DND-41 (cell line): ENCODE data around the gene DPF3.

Source experiments
- ATAC-seq: fragments of 200-7000 bp; cut with Tn5 transposase; 3 replicates; pipeline ENCODE4 v1.9.1; 2021; ENCODE audit warnings: low read depth; ENCODE audit not compliant: insufficient read depth
- DNase-seq: peaks from one replicate; pipeline ENCODE4 v3.0.0-alpha.2; 2020
- H2AFZ ChIP-seq: 2 replicates; pipeline ENCODE4 v1.6.0; 2012; ENCODE audit warnings: low read depth, low read length
- H3K27ac ChIP-seq: 2 replicates; pipeline ENCODE4 v1.5.1; 2012; ENCODE audit warnings: low read length, inconsistent platforms
- H3K27me3 ChIP-seq: fragments of 200-600 bp; sonication (generic); 2 replicates; pipeline ENCODE4 v1.6.0; 2012; ENCODE audit warnings: low read length, mild to moderate bottlenecking, inconsistent platforms; ENCODE audit not compliant: insufficient read depth, poor library complexity
- H3K36me3 ChIP-seq: 2 replicates; pipeline ENCODE4 v1.5.1; 2012; ENCODE audit warnings: low read length, inconsistent platforms; ENCODE audit not compliant: insufficient read depth
- H3K4me1 ChIP-seq: 2 replicates; pipeline ENCODE4 v1.5.1; 2012; ENCODE audit warnings: mild to moderate bottlenecking, low read length; ENCODE audit not compliant: insufficient read depth
- H3K4me2 ChIP-seq: 2 replicates; pipeline ENCODE4 v1.6.0; 2012; ENCODE audit warnings: mild to moderate bottlenecking, moderate library complexity, low read length, inconsistent platforms; ENCODE audit not compliant: insufficient read depth
- H3K4me3 ChIP-seq, 2 experiments: fragments of 200-600 bp in 1 of 2; shearing (Covaris generic) in 1 of 2; 2 replicates each; pipeline ENCODE4 v1.5.1; 2012 to 2016; ENCODE audit warnings: inconsistent platforms in 2 of 2, low read length in 2 of 2, mild to moderate bottlenecking in 2 of 2, low read depth in 1 of 2, moderate library complexity in 1 of 2
- H3K79me2 ChIP-seq: 2 replicates; pipeline ENCODE4 v1.6.0; 2012; ENCODE audit warnings: low read length, inconsistent platforms; ENCODE audit not compliant: insufficient read depth
- H3K9ac ChIP-seq: 2 replicates; pipeline ENCODE4 v1.6.0; 2012; ENCODE audit warnings: low read depth, mild to moderate bottlenecking, inconsistent platforms, low read length, moderate library complexity
- H3K9me3 ChIP-seq: 2 replicates; pipeline ENCODE4 v1.5.1; 2012; ENCODE audit warnings: low read length, moderate library complexity, mild to moderate bottlenecking, inconsistent platforms; ENCODE audit not compliant: insufficient read depth, severe bottlenecking
- H4K20me1 ChIP-seq: 2 replicates; pipeline ENCODE4 v1.6.0; 2012; ENCODE audit warnings: low read length; ENCODE audit not compliant: insufficient read depth
- CTCF ChIP-seq: IDR thresholded peaks from 2 replicates; pipeline ENCODE4 v1.5.1; 2012; ENCODE audit warnings: borderline replicate concordance, low read length, moderate library complexity, mild to moderate bottlenecking; ENCODE audit not compliant: poor library complexity, severe bottlenecking; ENCODE audit errors: extremely low read depth
- EZH2 ChIP-seq: IDR thresholded peaks from 3 replicates; pipeline ENCODE4 v1.6.1; 2012; ENCODE audit warnings: borderline replicate concordance, low read depth, mild to moderate bottlenecking, moderate library complexity, low read length, inconsistent platforms; ENCODE audit not compliant: severe bottlenecking

The DPF3 gene

GRCh38 chr14:72830356-72830755 lies 63.5 kb downstream of the DPF3 start:
- Histone ChIP-seq H3K36me3 (no peaks in the 10 kb centered on the region), H3K79me2 (no peaks in the 10 kb centered on the region), H3K27ac (no peak overlapping the region), H2AFZ (no peak overlapping the region), H3K4me3 (no peak overlapping the region), H3K9me3 (no peaks in the 10 kb centered on the region), H4K20me1 (no peaks in the 10 kb centered on the region), H3K27me3 (no peaks in the 10 kb centered on the region), H3K4me2 (no peak overlapping the region), H3K4me1 (no peaks in the 10 kb centered on the region), H3K9ac (no peak overlapping the region)
- DNase-seq: no peak
- TF ChIP-seq EZH2: no peak
- TF ChIP-seq CTCF: no peak
- ATAC-seq: no peak

- ATAC-seq (no peak), DNase-seq (no peak)
- H2AFZ ChIP-seq: no peak overlapping the region
Observed at GRCh38 chr14:72828604-72829003, 65.3 kb downstream of the DPF3 start.

GRCh38 chr14:72826039-72826438 lies 67.9 kb downstream of the DPF3 start:
- ATAC-seq: no peak
- Histone ChIP-seq H2AFZ (no peak overlapping the region), H3K9ac (no peak overlapping the region), H3K36me3 (no peaks in the 10 kb centered on the region), H3K4me2 (no peak overlapping the region), H3K27me3 (no peaks in the 10 kb centered on the region), H3K27ac (no peak overlapping the region), H3K9me3 (no peaks in the 10 kb centered on the region), H3K4me3 (no peak overlapping the region), H3K4me1 (no peaks in the 10 kb centered on the region), H3K79me2 (no peaks in the 10 kb centered on the region), H4K20me1 (no peaks in the 10 kb centered on the region)
- TF ChIP-seq CTCF: no peak
- TF ChIP-seq EZH2: no peak
- DNase-seq: no peak

More at GRCh38 chr14:72828604-72829003, 65.3 kb downstream of the DPF3 start:
- Histone ChIP-seq H3K79me2 (no peaks in the 10 kb centered on the region), H3K4me3 (no peak overlapping the region), H3K27ac (no peak overlapping the region), H3K9ac (no peak overlapping the region), H3K4me2 (no peak overlapping the region), H3K4me1 (no peaks in the 10 kb centered on the region), H3K9me3 (no peaks in the 10 kb centered on the region), H3K27me3 (no peaks in the 10 kb centered on the region), H3K36me3 (no peaks in the 10 kb centered on the region), H4K20me1 (no peaks in the 10 kb centered on the region)
- no peak for TF ChIP-seq EZH2
- no peak for TF ChIP-seq CTCF

- no peak overlapping the region for H3K4me3 ChIP-seq
- no peaks in the 10 kb centered on the region for H3K79me2 ChIP-seq
- H3K4me1 ChIP-seq: no peaks in the 10 kb centered on the region
- no peaks in the 10 kb centered on the region for H3K9me3 ChIP-seq
- no peak for ATAC-seq
- no peak overlapping the region for H3K4me2 ChIP-seq
- H3K27ac ChIP-seq: no peak overlapping the region
- no peak for TF ChIP-seq EZH2
- TF ChIP-seq CTCF: no peak
- DNase-seq: no peak
- H3K36me3 ChIP-seq: no peaks in the 10 kb centered on the region
- H3K9ac ChIP-seq: no peak overlapping the region
- no peaks in the 10 kb centered on the region for H3K27me3 ChIP-seq
- no peak overlapping the region for H2AFZ ChIP-seq
- no peaks in the 10 kb centered on the region for H4K20me1 ChIP-seq
Observed at GRCh38 chr14:72825486-72825885, 68.4 kb downstream of the DPF3 start.
